IMR-90 (cell line): ENCODE results near the gene SQSTM1. TPM values are rescaled to one million over a fixed set of nuclear protein-coding genes. Genes with fewer than 3 reads are reported as not detected.

Experiments
- ATAC-seq: fragments of 200-7000 bp; cut with Tn5 transposase; 2 replicates; pipeline ENCODE4 v1.9.1; 2020; ENCODE audit warnings: low read depth, mild to moderate bottlenecking, moderate library complexity
- BruUV-seq: library from RNA; stranded (reverse); fragments of 400-500 nt; replicated peaks from 2 replicates; lab custom pipeline; 2021; lab: Mats Ljungman, UMichigan
- CTCF ChIA-PET: fragments of 300-600 bp; formaldehyde crosslinking; extraction: SDS; loops from one replicate; lab custom pipeline; 2021; ENCODE audit warnings: antibody characterized with exemption; lab: Yijun Ruan, JAX
- POLR2A ChIA-PET: fragments of 300-600 bp; sonication (Branson Sonifier 250); formaldehyde crosslinking; loops from one replicate; lab custom pipeline; 2022; ENCODE audit warnings: antibody characterized with exemption; ENCODE audit not compliant: unreplicated experiment; lab: Charles Lee
- DNase-seq: peaks from one replicate; pipeline ENCODE4 v3.0.0; 2013
- H2AFZ ChIP-seq: replicated peaks from 2 replicates; pipeline ENCODE3; 2013; ENCODE audit warnings: low read length, mild to moderate bottlenecking; ENCODE audit not compliant: poor library complexity
- H2AK5ac ChIP-seq: 2 replicates; pipeline ENCODE4 v1.6.1; 2013; ENCODE audit warnings: low read depth, low read length, inconsistent platforms
- H2AK9ac ChIP-seq: replicated peaks from 2 replicates; pipeline ENCODE3; 2013; ENCODE audit warnings: mild to moderate bottlenecking, low read depth, low read length, moderate library complexity; ENCODE audit not compliant: poor library complexity
- H2BK120ac ChIP-seq: 2 replicates; pipeline ENCODE4 v1.6.1; 2013; ENCODE audit warnings: low read depth, low read length, inconsistent platforms
- H2BK15ac ChIP-seq: 3 replicates; pipeline ENCODE4 v1.6.1; 2013; ENCODE audit warnings: low read depth, low read length, inconsistent platforms
- H2BK20ac ChIP-seq: 2 replicates; pipeline ENCODE4 v1.6.1; 2013; ENCODE audit warnings: low read depth, mild to moderate bottlenecking, inconsistent platforms, low read length, moderate library complexity
- H2BK5ac ChIP-seq: 2 replicates; pipeline ENCODE4 v1.6.1; 2013; ENCODE audit warnings: mild to moderate bottlenecking, low read depth, low read length, inconsistent platforms; ENCODE audit not compliant: poor library complexity, severe bottlenecking
- H3K14ac ChIP-seq: replicated peaks from 2 replicates; pipeline ENCODE4 v1.6.1; 2013; ENCODE audit warnings: low read depth, low read length, inconsistent platforms
- H3K18ac ChIP-seq: 2 replicates; pipeline ENCODE4 v1.6.1; 2013; ENCODE audit warnings: low read depth, low read length, control low read depth
- H3K23ac ChIP-seq: 2 replicates; pipeline ENCODE4 v1.6.1; 2013; ENCODE audit warnings: low read depth, low read length, inconsistent platforms
- H3K27ac ChIP-seq: 2 replicates; pipeline ENCODE4 v1.5.1; 2013; ENCODE audit warnings: mild to moderate bottlenecking, control low read depth, low read length; ENCODE audit not compliant: insufficient read depth
- H3K27me3 ChIP-seq: 2 replicates; pipeline ENCODE4 v1.6.1; 2013; ENCODE audit warnings: low read length; ENCODE audit not compliant: control insufficient read depth, insufficient read depth
- H3K36me3 ChIP-seq: 2 replicates; pipeline ENCODE4 v1.6.1; 2013; ENCODE audit warnings: low read length, mixed read lengths; ENCODE audit not compliant: control insufficient read depth, insufficient read depth
- H3K4ac ChIP-seq: 2 replicates; pipeline ENCODE4 v1.6.1; 2013; ENCODE audit warnings: low read depth, low read length, inconsistent platforms
- H3K4me1 ChIP-seq: 2 replicates; pipeline ENCODE4 v1.6.1; 2013; ENCODE audit warnings: low read length, mixed read lengths; ENCODE audit not compliant: control insufficient read depth, insufficient read depth
- H3K4me2 ChIP-seq: 2 replicates; pipeline ENCODE4 v1.6.1; 2013; ENCODE audit warnings: low read depth, mild to moderate bottlenecking, control low read depth, low read length, moderate library complexity
- H3K4me3 ChIP-seq: 2 replicates; pipeline ENCODE4 v1.5.1; 2013; ENCODE audit warnings: low read depth, mild to moderate bottlenecking, control low read depth, low read length, moderate library complexity; ENCODE audit not compliant: insufficient read depth
- H3K56ac ChIP-seq: 2 replicates; pipeline ENCODE4 v1.6.1; 2013; ENCODE audit warnings: low read length, inconsistent platforms; ENCODE audit not compliant: insufficient read depth; ENCODE audit errors: extremely low read depth
- H3K79me1 ChIP-seq, 2 experiments: 2 replicates each; pipeline ENCODE4 v1.6.1; 2013; ENCODE audit warnings: low read length in 2 of 2, inconsistent platforms in 1 of 2, low read depth in 1 of 2
- H3K9ac ChIP-seq: 2 replicates; pipeline ENCODE4 v1.6.1; 2013; ENCODE audit warnings: low read depth, low read length, control low read depth
- H3K9me1 ChIP-seq: 2 replicates; pipeline ENCODE4 v1.6.1; 2013; ENCODE audit warnings: low read length, inconsistent platforms; ENCODE audit not compliant: insufficient read depth
- H3K9me3 ChIP-seq: 2 replicates; pipeline ENCODE4 v1.6.1; 2013; ENCODE audit warnings: low read length; ENCODE audit not compliant: control insufficient read depth, insufficient read depth
- H4K20me1 ChIP-seq: 2 replicates; pipeline ENCODE4 v1.6.1; 2013; ENCODE audit warnings: low read length, inconsistent platforms; ENCODE audit not compliant: insufficient read depth
- H4K5ac ChIP-seq: 2 replicates; pipeline ENCODE4 v1.6.1; 2013; ENCODE audit warnings: mild to moderate bottlenecking, low read depth, low read length, control low read depth
- H4K8ac ChIP-seq, 2 experiments: 2 replicates each; pipeline ENCODE4 v1.6.1; 2013; ENCODE audit warnings: low read depth in 2 of 2, low read length in 2 of 2, control low read depth in 1 of 2, inconsistent platforms in 1 of 2
- H4K91ac ChIP-seq: 2 replicates; pipeline ENCODE4 v1.6.1; 2013; ENCODE audit warnings: low read depth, low read length, inconsistent platforms; ENCODE audit not compliant: insufficient read depth
- MXI1 ChIP-seq: IDR thresholded peaks from 2 replicates; pipeline ENCODE4 v1.6.1; 2012; ENCODE audit warnings: low read depth, mild to moderate bottlenecking, low read length, moderate library complexity, borderline replicate concordance
- NFE2L2 ChIP-seq: fragments of 150-350 bp; IDR thresholded peaks from 2 replicates; pipeline ENCODE4 v1.6.1; 2016; ENCODE audit warnings: low read depth, mild to moderate bottlenecking, low read length
- SMC3 ChIP-seq: fragments of 150-350 bp; IDR thresholded peaks from 2 replicates; pipeline ENCODE4 v1.6.1; 2016; ENCODE audit warnings: low read depth, mild to moderate bottlenecking, antibody characterized with exemption, low read length, moderate library complexity
- whole genome bisulfite sequencing, 2 experiments: methylation state at CpG; one replicate each; pipeline versions ENCODE4 v1.1.5 to v1.1.7; 2013; ENCODE audit warnings: missing lambda C conversion rate in 2 of 2; ENCODE audit not compliant: insufficient read length in 1 of 2; ENCODE audit errors: extremely low coverage in 2 of 2; 5-methylcytosine and 5-hydroxymethylcytosine counted together
- dilution Hi-C: fragments of 300-500 bp; cut with HindIII; formaldehyde crosslinking; loops from one replicate; pipeline ENCODE4 v1.14.3; 2018; ENCODE audit warnings: low sequenced_read_pairs; ENCODE audit not compliant: unreplicated experiment
- in situ Hi-C: fragments of 300-500 bp; cut with MboI; formaldehyde crosslinking; loops from 3 replicates; pipeline ENCODE4 v1.14.3; 2019; ENCODE audit warnings: low sequenced_read_pairs, inconsistent platforms, mixed read lengths
- intact Hi-C: fragments of 100-400 bp; cut with micrococcal nuclease; formaldehyde crosslinking; loops from 2 replicates; pipeline ENCODE4 v1.10.0; 2022
- polyA plus RNA-seq, 3 experiments: library from polyadenylated mRNA; depleted of rRNA; stranded (reverse); fragments of >200 nt; gene quantifications; 2 replicates each; pipeline ENCODE4 v1.2.3, GENCODE V29; 2012; ENCODE audit warnings: low replicate concordance in 1 of 3
- total RNA-seq: library from RNA; depleted of rRNA; stranded (reverse); fragments of >200 nt; gene quantifications from 2 replicates; pipeline ENCODE4 v1.2.3, GENCODE V29; 2012
- TF ChIP-seq, protein P1 (sequence below): fragments of 150-350 bp; IDR thresholded peaks from 2 replicates; pipeline ENCODE4 v1.6.1; 2017; ENCODE audit warnings: mild to moderate bottlenecking, antibody characterized with exemption, low read length, low read depth

Gene SQSTM1
- total and polyA plus RNA-seq, 2 of the 4 experiments (the other 2 are of a cell fraction), result 152 to 184 TPM

DNA sequence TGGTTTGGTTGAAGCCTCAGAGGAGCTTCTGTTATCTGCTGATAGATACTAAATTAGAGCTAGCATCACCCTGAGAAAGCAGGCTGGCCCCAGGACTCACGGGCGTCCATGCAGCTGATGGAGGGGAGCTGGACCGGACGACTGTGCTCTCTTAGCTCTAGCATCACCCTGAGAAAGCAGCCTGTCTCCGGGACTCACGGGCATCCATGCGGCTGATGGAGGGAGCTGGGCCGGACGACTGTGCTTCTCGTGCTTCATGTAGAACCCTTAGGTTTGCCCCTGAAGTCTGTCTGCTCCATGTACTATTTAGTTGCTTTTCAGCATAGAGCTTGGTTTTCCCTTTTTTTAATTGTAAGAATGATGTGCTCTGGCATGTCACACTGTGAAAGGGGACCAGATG lies 43.2 kb upstream of the SQSTM1 start:
- peaks cover 9 to 15% of the 10 kb centered on the region in 2 experiments for H3K79me1 ChIP-seq
- H3K14ac ChIP-seq, result no peak overlapping the region
- no peak for DNase-seq
- dilution Hi-C loops (no loop called here), intact Hi-C loops (no loop called here), in situ Hi-C loops (no loop called here)
- H2BK15ac ChIP-seq, result no peak overlapping the region
- no peaks in the 10 kb centered on the region for H3K9me1 ChIP-seq
- H3K9me3 ChIP-seq, result no peaks in the 10 kb centered on the region
- H2AFZ ChIP-seq, result no peak overlapping the region
- H3K56ac ChIP-seq, result no peak overlapping the region
- no peak overlapping the region for H3K23ac ChIP-seq
- no peak overlapping the region for H3K18ac ChIP-seq
- H3K4ac ChIP-seq, result no peak overlapping the region
- no peak overlapping the region for H3K4me2 ChIP-seq
- no peaks in the 10 kb centered on the region for H3K4me1 ChIP-seq
- TF ChIP-seq, protein P1, sequence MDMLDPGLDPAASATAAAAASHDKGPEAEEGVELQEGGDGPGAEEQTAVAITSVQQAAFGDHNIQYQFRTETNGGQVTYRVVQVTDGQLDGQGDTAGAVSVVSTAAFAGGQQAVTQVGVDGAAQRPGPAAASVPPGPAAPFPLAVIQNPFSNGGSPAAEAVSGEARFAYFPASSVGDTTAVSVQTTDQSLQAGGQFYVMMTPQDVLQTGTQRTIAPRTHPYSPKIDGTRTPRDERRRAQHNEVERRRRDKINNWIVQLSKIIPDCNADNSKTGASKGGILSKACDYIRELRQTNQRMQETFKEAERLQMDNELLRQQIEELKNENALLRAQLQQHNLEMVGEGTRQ, result no peak
- TF ChIP-seq NFE2L2 (no peak), SMC3 (no peak), MXI1 (no peak)
- H4K20me1 ChIP-seq, result 0 out of 2 replicates have a peak, but pooled peaks cover 3% of the 10 kb centered on the region
- no peak overlapping the region for H2AK9ac ChIP-seq
- no peak overlapping the region for H4K91ac ChIP-seq
- H4K5ac ChIP-seq, result no peak overlapping the region
- ChIA-PET POLR2A (no interaction called here), CTCF (no interaction called here)
- no peak for ATAC-seq
- no peak overlapping the region for H2BK5ac ChIP-seq
- H3K4me3 ChIP-seq, result no peak overlapping the region
- H2AK5ac ChIP-seq, result no peak overlapping the region
- peaks cover 61% of the 10 kb centered on the region for H3K36me3 ChIP-seq
- no peak overlapping the region for H2BK20ac ChIP-seq
- no peak overlapping the region for H3K27ac ChIP-seq
- no peak overlapping the region for H2BK120ac ChIP-seq
- H4K8ac ChIP-seq, result no peak overlapping the region
- H3K27me3 ChIP-seq, result no peaks in the 10 kb centered on the region
- no TSS peak for BruUV-seq
- WGBS, 2 experiments, result 100% methylated on average over 2 of the region's 10 CpGs; no CpG with 5 or more reads in 1 of the 2 experiments
- H3K9ac ChIP-seq, result no peak overlapping the region
